HG02642 (cell line): Measurements from ENCODE around the gene ST8SIA1.

Source experiments
- ATAC-seq: cut with Tn5 transposase; IDR thresholded peaks from one replicate; pipeline ENCODE4 v1.9.1; 2021; ENCODE audit warnings: mild to moderate bottlenecking; ENCODE audit not compliant: unreplicated experiment, poor library complexity

ST8SIA1 gene

GRCh38 chr12:22333186-22333712 is 1.3 kb downstream of the ST8SIA1 start:
- ATAC-seq: no peak

- no peak for ATAC-seq
Measured at GRCh38 chr12:22332202-22332601, 2.3 kb downstream of the ST8SIA1 start.

GRCh38 chr12:22329621-22330020 is 4.9 kb downstream of the ST8SIA1 start:
- no peak for ATAC-seq

GRCh38 chr12:22325218-22325617 is 9.3 kb downstream of the ST8SIA1 start:
- ATAC-seq: no peak

GRCh38 chr12:22322091-22322490 is 12.4 kb downstream of the ST8SIA1 start:
- no peak for ATAC-seq

GRCh38 chr12:22321638-22322037 is 12.9 kb downstream of the ST8SIA1 start:
- no peak for ATAC-seq

- ATAC-seq: no peak
Measured at GRCh38 chr12:22321018-22321605, 13.4 kb downstream of the ST8SIA1 start.

- ATAC-seq: no peak
Measured at GRCh38 chr12:22318108-22318737, 16.3 kb downstream of the ST8SIA1 start.

- ATAC-seq: no peak
Measured at GRCh38 chr12:22313963-22314330, 20.6 kb downstream of the ST8SIA1 start.

- ATAC-seq: no peak
Measured at GRCh38 chr12:22313286-22313962, 21.1 kb downstream of the ST8SIA1 start.

GRCh38 chr12:22312336-22312735 is 22.2 kb downstream of the ST8SIA1 start:
- no peak for ATAC-seq

- no peak for ATAC-seq
Measured at GRCh38 chr12:22310709-22311108, 23.8 kb downstream of the ST8SIA1 start.

- no peak for ATAC-seq
Measured at GRCh38 chr12:22310275-22310674, 24.2 kb downstream of the ST8SIA1 start.

GRCh38 chr12:22307811-22308210 is 26.7 kb downstream of the ST8SIA1 start:
- ATAC-seq: no peak

GRCh38 chr12:22306311-22306710 is 28.2 kb downstream of the ST8SIA1 start:
- no peak for ATAC-seq

- no peak for ATAC-seq
Measured at GRCh38 chr12:22304341-22304740, 30.2 kb downstream of the ST8SIA1 start.

- ATAC-seq: no peak
Measured at GRCh38 chr12:22299294-22299912, 35.1 kb downstream of the ST8SIA1 start.

GRCh38 chr12:22289250-22289649 is 45.3 kb downstream of the ST8SIA1 start:
- no peak for ATAC-seq

GRCh38 chr12:22287776-22288621 is 46.5 kb downstream of the ST8SIA1 start:
- ATAC-seq: no peak

- no peak for ATAC-seq
Measured at GRCh38 chr12:22287101-22287500, 47.4 kb downstream of the ST8SIA1 start.
